RWPE1 (cell line): Measurements from ENCODE around the gene DOCK3.
"Not testable (repeated sequence)": the region's sequence is repeated elsewhere in the genome, so short reads cannot be mapped to it uniquely, and the experiment has no call there.

Experiments used
- CTCF ChIA-PET: fragments of 350-600 bp; sonication (Branson Sonifier 250); formaldehyde crosslinking; extraction: SDS; loops from one replicate; lab custom pipeline; 2021; lab: Yijun Ruan, JAX
- POLR2A ChIA-PET: fragments of 400-600 bp; formaldehyde crosslinking; extraction: SDS; loops from one replicate; lab custom pipeline; 2020; ENCODE audit warnings: antibody characterized with exemption; ENCODE audit not compliant: low non-redundant PET; lab: Yijun Ruan, JAX
- DNase-seq: peaks from one replicate; pipeline ENCODE4 v3.0.0; 2012; ENCODE audit warnings: low spot score
- H3K27ac ChIP-seq: fragments of 450-650 bp; 2 replicates; pipeline ENCODE4 v1.5.1; 2017
- TF ChIP-seq, protein P1 (sequence below): fragments of 450-650 bp; conservative IDR thresholded peaks from 2 replicates; pipeline ENCODE4 v1.5.1; 2017; ENCODE audit warnings: low read depth, mild to moderate bottlenecking

The DOCK3 gene

DNA sequence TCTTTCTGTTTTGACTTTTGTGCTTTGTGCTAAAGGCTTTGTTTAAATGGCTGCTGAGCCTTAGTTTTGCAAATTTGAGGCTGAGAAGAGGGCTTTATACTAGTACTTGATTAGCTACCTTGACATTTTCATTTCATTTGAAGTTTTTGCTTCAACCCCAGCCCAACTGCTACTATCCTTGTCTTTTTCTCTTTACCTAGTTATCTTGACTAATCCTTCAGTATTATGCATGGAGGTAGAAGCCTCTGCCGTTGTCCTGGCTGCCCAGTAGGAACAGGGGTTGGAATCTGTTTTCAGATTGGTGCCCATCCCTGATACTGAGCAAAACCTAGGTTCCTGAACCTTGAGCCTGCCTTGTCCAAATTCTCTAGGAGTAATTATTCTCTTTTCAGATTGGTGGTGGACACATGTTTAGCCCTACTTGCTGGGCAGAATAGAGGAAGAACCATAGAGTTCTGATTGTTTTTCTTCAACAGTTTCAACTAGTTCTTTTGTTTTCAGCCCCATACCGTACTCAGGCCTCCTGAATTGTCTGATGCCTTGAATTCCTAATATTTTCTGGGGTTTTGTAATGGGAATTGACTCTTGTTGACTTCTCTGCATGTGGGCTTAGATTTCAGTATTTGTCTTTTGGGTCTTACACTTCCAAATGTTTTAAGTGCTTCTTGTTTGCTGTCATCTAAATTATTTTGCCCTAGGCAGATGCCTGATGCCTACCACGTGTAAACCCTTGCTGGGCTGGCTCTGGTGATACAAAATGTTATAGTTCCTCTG, 143.2 kb downstream of the DOCK3 start:
- no peak for DNase-seq
- no peak overlapping the region for H3K27ac ChIP-seq

DNA sequence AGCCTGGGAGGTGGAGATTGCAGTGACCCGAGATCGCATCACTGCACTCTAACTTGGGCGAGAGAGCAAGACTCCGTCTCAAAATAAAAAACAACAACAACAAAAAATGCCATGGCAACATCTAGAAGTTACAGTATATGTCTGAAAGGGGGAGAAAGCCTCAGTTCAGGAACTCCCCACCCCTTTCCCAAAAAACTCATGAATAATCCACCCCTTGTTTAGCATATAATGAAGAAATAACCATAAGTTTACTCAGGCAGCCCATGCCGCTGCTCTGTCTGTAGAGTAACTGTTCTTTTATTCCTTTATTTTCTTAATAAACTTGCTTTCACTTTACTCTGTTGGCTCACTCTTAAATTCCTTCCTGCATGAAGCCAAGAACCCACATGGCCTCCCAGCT, 145.2 kb downstream of the DOCK3 start:
- CTCF ChIA-PET: interaction anchor here (0.7 kb wide), 1 partner anchor 315 kb away, joined by 4 read pairs; no protein-coding TSS in a partner anchor
- POLR2A ChIA-PET: no interaction called here
- no peak for DNase-seq
- TF ChIP-seq, protein P1, sequence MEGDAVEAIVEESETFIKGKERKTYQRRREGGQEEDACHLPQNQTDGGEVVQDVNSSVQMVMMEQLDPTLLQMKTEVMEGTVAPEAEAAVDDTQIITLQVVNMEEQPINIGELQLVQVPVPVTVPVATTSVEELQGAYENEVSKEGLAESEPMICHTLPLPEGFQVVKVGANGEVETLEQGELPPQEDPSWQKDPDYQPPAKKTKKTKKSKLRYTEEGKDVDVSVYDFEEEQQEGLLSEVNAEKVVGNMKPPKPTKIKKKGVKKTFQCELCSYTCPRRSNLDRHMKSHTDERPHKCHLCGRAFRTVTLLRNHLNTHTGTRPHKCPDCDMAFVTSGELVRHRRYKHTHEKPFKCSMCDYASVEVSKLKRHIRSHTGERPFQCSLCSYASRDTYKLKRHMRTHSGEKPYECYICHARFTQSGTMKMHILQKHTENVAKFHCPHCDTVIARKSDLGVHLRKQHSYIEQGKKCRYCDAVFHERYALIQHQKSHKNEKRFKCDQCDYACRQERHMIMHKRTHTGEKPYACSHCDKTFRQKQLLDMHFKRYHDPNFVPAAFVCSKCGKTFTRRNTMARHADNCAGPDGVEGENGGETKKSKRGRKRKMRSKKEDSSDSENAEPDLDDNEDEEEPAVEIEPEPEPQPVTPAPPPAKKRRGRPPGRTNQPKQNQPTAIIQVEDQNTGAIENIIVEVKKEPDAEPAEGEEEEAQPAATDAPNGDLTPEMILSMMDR: no peak
- H3K27ac ChIP-seq: no peak overlapping the region

More for the DNA sequence above, 143.2 kb downstream of the DOCK3 start:
- POLR2A ChIA-PET: no interaction called here
- CTCF ChIA-PET: no interaction called here
- TF ChIP-seq, protein P1: no peak

DNA sequence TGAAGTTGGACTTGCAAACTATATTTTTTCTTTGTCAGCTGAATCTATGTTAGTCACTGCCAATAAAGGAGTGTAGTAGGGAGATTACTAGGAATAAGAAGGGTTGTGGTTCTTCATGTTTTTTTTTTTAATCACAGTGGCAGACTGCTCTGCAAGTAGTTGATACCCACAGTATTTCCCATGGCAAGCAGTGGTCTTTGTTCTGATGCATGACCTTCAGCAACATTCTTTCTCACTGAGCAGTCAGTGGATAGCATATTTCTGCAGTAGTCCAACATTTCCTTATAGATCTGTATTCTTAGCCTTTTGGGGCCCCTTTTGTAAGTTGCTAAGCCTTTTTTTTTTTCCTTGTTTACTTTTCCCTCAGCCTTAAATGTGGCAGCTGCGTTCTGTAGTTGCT, 151.1 kb downstream of the DOCK3 start:
- TF ChIP-seq, protein P1: no peak
- CTCF ChIA-PET: interaction anchor here (0.6 to 0.7 kb wide), 2 partner anchors 16 to 81 kb away, joined by 3 read pairs; no protein-coding TSS in a partner anchor
- no peak overlapping the region for H3K27ac ChIP-seq
- DNase-seq: no peak
- POLR2A ChIA-PET: no interaction called here

DNA sequence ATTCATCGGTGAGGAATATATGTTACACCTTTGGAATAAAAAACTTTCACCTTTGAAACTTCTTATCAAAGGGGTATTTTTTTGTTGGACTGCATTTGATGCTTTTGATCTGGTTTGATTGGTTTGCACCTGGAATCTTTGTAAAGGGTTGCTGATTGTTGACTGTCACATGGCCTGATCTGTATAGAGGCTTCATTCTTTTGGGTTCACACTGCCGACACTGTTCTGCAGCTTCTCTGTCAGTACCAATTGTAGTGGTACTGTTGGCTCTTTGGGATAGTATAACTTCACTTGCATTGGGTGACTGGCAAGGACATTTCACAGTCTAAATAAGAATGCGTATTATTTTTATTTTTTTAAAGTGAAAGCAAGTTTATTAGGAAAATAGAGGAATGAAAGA, 155.7 kb downstream of the DOCK3 start:
- TF ChIP-seq, protein P1: no peak
- ChIA-PET CTCF (no interaction called here), POLR2A (no interaction called here)
- H3K27ac ChIP-seq: no peak overlapping the region
- no peak for DNase-seq

DNA sequence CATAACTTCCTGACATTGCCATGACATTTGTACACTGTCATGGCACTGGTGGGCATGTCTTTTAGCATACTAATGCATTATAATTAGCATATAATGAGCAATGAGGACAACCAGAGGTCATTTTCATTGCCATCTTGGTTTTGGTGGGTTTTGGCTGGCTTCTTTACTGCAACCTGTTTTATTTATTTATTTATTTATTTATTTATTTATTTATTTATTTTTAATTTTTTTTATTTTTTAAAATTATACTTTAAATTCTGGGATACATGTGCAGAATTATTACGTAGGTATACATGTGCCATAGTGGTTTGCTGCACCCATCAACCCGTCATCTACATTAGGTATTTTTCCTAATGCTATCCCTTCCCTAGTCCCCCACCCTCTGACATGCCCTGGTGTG, 156.3 kb downstream of the DOCK3 start:
- DNase-seq, CTCF ChIA-PET, H3K27ac ChIP-seq, POLR2A ChIA-PET: not testable (repeated sequence)

DNA sequence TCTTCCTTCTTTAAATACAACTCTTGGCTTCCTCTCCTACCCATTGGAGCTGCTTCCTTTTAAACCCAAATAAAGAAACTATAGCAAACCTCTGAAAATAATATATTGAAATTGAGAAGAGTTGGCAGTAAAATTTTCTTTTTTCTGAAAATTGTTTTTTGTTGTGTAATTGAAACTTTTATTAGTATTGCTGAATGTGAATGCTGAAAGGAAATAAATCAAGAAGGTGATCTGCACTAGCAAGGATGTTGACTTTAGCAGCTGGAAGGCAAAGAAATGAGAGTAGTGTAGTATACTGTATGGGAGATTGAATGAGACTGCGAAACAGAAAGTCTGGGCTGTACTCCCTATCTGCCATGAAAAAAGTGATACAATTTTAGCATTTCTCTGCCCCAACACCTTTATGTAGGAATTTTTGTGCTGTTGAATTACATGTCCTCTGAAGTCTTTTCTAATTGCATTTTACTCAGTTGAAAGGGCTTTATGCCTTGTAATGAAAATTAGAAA, 166.3 kb downstream of the DOCK3 start:
- POLR2A ChIA-PET: no interaction called here
- CTCF ChIA-PET: interaction anchor here (0.6 kb wide), 1 partner anchor 24 kb away, joined by 5 read pairs; no protein-coding TSS in a partner anchor
- TF ChIP-seq, protein P1: no peak
- DNase-seq: no peak
- H3K27ac ChIP-seq: no peak overlapping the region

DNA sequence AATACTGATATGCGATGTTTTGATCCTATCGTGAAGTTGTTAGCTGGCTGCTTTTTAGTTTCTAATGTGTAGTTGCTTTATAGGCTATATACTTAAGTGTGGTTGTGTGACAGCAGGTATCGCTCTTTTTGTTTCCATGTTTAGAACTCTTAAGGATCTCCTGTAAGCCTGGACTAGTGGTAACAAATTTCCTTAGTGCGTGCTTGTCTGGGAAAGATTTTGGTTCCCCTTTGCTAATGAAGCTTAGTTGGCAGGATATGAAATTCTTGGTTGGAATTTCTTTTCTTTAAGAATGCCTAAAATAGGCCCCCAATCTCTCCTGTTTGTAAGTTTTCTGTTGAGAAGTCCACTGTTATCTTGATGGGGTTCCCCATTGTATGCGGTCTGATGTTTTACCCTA, 173.6 kb downstream of the DOCK3 start:
- no peak overlapping the region for H3K27ac ChIP-seq
- ChIA-PET POLR2A (no interaction called here), CTCF (no interaction called here)
- TF ChIP-seq, protein P1: no peak
- no peak for DNase-seq
